ENCODE results near the gene PNKD.

PNKD gene

GRCh38 chr2:218334531-218334930 lies 64.2 kb downstream of the PNKD start:
- Histone ChIP-seq H3K4me2 (ENCODE audit: low read length) (no peak overlapping the region), H3K36me3 (replicated peaks; ENCODE audit: low read depth, low read length) (no peaks in the 10 kb centered on the region), H3K27ac (ENCODE audit: low read length) (no peak overlapping the region), H4K20me1 (ENCODE audit: insufficient read depth, low read length) (no peaks in the 10 kb centered on the region), H2AFZ (ENCODE audit: low read depth, low read length) (no peak overlapping the region), H3K27me3 (ENCODE audit: low read depth, low read length) (no peaks in the 10 kb centered on the region), H3K9me3 (ENCODE audit: insufficient read depth, low read length) (no peaks in the 10 kb centered on the region), H3K9ac (ENCODE audit: low read length) (no peak overlapping the region), H3K4me3 (ENCODE audit: low read length) (no peak overlapping the region), H3K79me2 (ENCODE audit: low read length) (no peaks in the 10 kb centered on the region), H3K4me1 (ENCODE audit: low read length) (peaks cover 13% of the 10 kb centered on the region)
- TF ChIP-seq CTCF (IDR thresholded peaks at IDR 0.05; ENCODE audit: low read depth, low read length), result no peak
- TF ChIP-seq EZH2phosphoT487 (IDR thresholded peaks at IDR 0.05; ENCODE audit: low read depth), result no peak

DNA sequence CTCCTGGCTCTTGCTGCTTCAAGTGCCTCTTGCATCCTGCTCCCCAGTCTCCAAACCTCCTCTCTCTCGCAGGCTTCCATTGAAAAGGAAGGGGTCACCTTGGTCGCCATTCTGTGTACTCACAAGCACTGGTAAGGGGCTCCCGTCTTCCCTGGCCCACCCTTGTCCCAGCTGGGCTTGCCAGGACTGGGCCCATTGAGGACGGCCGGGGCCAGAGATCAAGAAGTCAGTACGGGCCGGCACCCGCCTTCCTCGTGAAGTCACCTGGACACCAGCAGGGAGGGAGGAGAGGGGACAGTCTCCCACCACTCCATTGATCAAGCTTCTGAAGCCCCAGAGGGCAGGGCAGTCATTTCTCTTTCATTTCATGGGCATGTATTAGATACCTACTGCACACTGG lies 70.3 kb downstream of the PNKD start:
- Histone ChIP-seq H3K79me2 (ENCODE audit: low read length) (no peaks in the 10 kb centered on the region), H2AFZ (ENCODE audit: low read depth, low read length) (no peak overlapping the region), H3K9me3 (ENCODE audit: insufficient read depth, low read length) (no peaks in the 10 kb centered on the region), H3K36me3 (replicated peaks; ENCODE audit: low read depth, low read length) (no peaks in the 10 kb centered on the region), H3K27me3 (ENCODE audit: low read depth, low read length) (no peaks in the 10 kb centered on the region), H3K27ac (ENCODE audit: low read length) (no peak overlapping the region), H4K20me1 (ENCODE audit: insufficient read depth, low read length) (no peaks in the 10 kb centered on the region), H3K4me2 (ENCODE audit: low read length) (no peak overlapping the region), H3K4me3 (ENCODE audit: low read length) (no peak overlapping the region), H3K9ac (ENCODE audit: low read length) (no peak overlapping the region), H3K4me1 (ENCODE audit: low read length) (no peaks in the 10 kb centered on the region)
- no peak for TF ChIP-seq CTCF (IDR thresholded peaks at IDR 0.05; ENCODE audit: low read depth, low read length)

DNA sequence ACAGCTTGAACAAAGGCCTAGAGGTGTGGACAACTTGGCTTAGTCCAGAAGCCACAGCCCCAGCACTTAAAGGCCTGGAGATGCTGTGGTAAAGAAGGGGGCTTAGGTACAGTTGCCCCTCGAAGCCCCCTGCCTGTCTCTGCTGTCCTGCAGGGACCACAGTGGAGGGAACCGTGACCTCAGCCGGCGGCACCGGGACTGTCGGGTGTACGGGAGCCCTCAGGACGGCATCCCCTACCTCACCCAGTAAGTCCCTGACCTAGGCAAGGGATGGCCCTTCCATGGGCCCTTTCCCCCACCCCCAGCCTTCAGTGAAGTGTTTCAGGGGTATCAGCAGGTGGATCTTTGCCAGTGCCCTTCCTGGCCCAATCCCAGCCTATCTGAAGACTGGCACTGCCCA lies 71.1 kb downstream of the PNKD start:
- Histone ChIP-seq H3K4me2 (ENCODE audit: low read length) (no peak overlapping the region), H3K9ac (ENCODE audit: low read length) (no peak overlapping the region), H3K4me3 (ENCODE audit: low read length) (no peak overlapping the region), H4K20me1 (ENCODE audit: insufficient read depth, low read length) (no peaks in the 10 kb centered on the region), H2AFZ (ENCODE audit: low read depth, low read length) (no peak overlapping the region), H3K79me2 (ENCODE audit: low read length) (no peaks in the 10 kb centered on the region), H3K4me1 (ENCODE audit: low read length) (no peaks in the 10 kb centered on the region), H3K27me3 (ENCODE audit: low read depth, low read length) (no peaks in the 10 kb centered on the region), H3K36me3 (replicated peaks; ENCODE audit: low read depth, low read length) (no peaks in the 10 kb centered on the region), H3K27ac (ENCODE audit: low read length) (no peak overlapping the region), H3K9me3 (ENCODE audit: insufficient read depth, low read length) (no peaks in the 10 kb centered on the region)
- TF ChIP-seq CTCF (IDR thresholded peaks at IDR 0.05; ENCODE audit: low read depth, low read length) (no peak), EZH2phosphoT487 (IDR thresholded peaks at IDR 0.05; ENCODE audit: low read depth) (no peak)

- Histone ChIP-seq H3K4me3 (ENCODE audit: low read length) (no peak overlapping the region), H3K9ac (ENCODE audit: low read length) (no peak overlapping the region), H3K27ac (ENCODE audit: low read length) (no peak overlapping the region), H3K4me1 (ENCODE audit: low read length) (no peaks in the 10 kb centered on the region), H3K79me2 (ENCODE audit: low read length) (no peaks in the 10 kb centered on the region), H2AFZ (ENCODE audit: low read depth, low read length) (no peak overlapping the region), H4K20me1 (ENCODE audit: insufficient read depth, low read length) (no peaks in the 10 kb centered on the region), H3K4me2 (ENCODE audit: low read length) (no peak overlapping the region), H3K27me3 (ENCODE audit: low read depth, low read length) (no peaks in the 10 kb centered on the region), H3K36me3 (replicated peaks; ENCODE audit: low read depth, low read length) (no peaks in the 10 kb centered on the region), H3K9me3 (ENCODE audit: insufficient read depth, low read length) (no peaks in the 10 kb centered on the region)
- TF ChIP-seq CTCF (IDR thresholded peaks at IDR 0.05; ENCODE audit: low read depth, low read length) (no peak), EZH2phosphoT487 (IDR thresholded peaks at IDR 0.05; ENCODE audit: low read depth) (no peak)
Observed at GRCh38 chr2:218342837-218343236, 72.5 kb downstream of the PNKD start.
